Neural cell (in vitro differentiated cells): ENCODE results near the gene PLCB4. TPM values are rescaled to one million over a fixed set of nuclear protein-coding genes. Genes with fewer than 3 reads are reported as not detected.

Experiments
- H2AFZ ChIP-seq: fragments of 200-600, 300-800 bp; sonication (generic), shearing (Covaris generic); 2 replicates; pipeline ENCODE4 v1.6.0; 2014; ENCODE audit warnings: low read depth, mild to moderate bottlenecking, antibody characterized with exemption, low read length, moderate library complexity
- H3F3A ChIP-seq: fragments of 200-600 bp; shearing (Covaris generic); 2 replicates; pipeline ENCODE4 v1.6.1; 2016; ENCODE audit warnings: mild to moderate bottlenecking, moderate library complexity, mixed read lengths, antibody characterized with exemption, low read length; ENCODE audit not compliant: insufficient read depth, poor library complexity, severe bottlenecking
- H3K27ac ChIP-seq: fragments of 200-600, 300-800 bp; sonication (generic), shearing (Covaris generic); 2 replicates; pipeline ENCODE4 v1.5.1; 2014; ENCODE audit warnings: mild to moderate bottlenecking, low read length, moderate library complexity
- H3K27me3 ChIP-seq: fragments of 300-800, 200-600 bp; sonication (generic), shearing (Covaris generic); 2 replicates; pipeline ENCODE4 v1.6.0; 2014; ENCODE audit warnings: mild to moderate bottlenecking, low read depth, low read length, moderate library complexity; ENCODE audit not compliant: insufficient read depth
- H3K36me3 ChIP-seq: fragments of 300-800, 200-600 bp; sonication (generic), shearing (Covaris generic); 2 replicates; pipeline ENCODE4 v1.5.1; 2014; ENCODE audit warnings: mild to moderate bottlenecking, antibody characterized with exemption, low read length, moderate library complexity; ENCODE audit not compliant: insufficient read depth
- H3K4me2 ChIP-seq: fragments of 300-800, 200-600 bp; sonication (generic), shearing (Covaris generic); 2 replicates; pipeline ENCODE4 v1.6.0; 2014; ENCODE audit warnings: mild to moderate bottlenecking, low read length
- H3K4me3 ChIP-seq: fragments of 300-800, 200-600 bp; sonication (generic), shearing (Covaris generic); 2 replicates; pipeline ENCODE4 v1.5.1; 2014; ENCODE audit warnings: mild to moderate bottlenecking, low read length, moderate library complexity
- H3K79me2 ChIP-seq: fragments of 200-600 bp; shearing (Covaris generic); replicated peaks from 2 replicates; pipeline ENCODE4 v1.6.0; 2014; ENCODE audit warnings: mild to moderate bottlenecking, low read length, moderate library complexity; ENCODE audit not compliant: insufficient read depth
- H3K9ac ChIP-seq: fragments of 300-800, 200-600 bp; sonication (generic), shearing (Covaris generic); 2 replicates; pipeline ENCODE4 v1.6.1; 2016; ENCODE audit warnings: mild to moderate bottlenecking, low read length, mixed read lengths
- H3K9me2 ChIP-seq: fragments of 200-600 bp; shearing (Covaris generic); 2 replicates; pipeline ENCODE4 v1.6.1; 2016; ENCODE audit warnings: mild to moderate bottlenecking, low read length, mixed read lengths; ENCODE audit not compliant: insufficient read depth
- H3K9me3 ChIP-seq: fragments of 200-600, 300-800 bp; sonication (generic), shearing (Covaris generic); 2 replicates; pipeline ENCODE4 v1.6.1; 2016; ENCODE audit warnings: mild to moderate bottlenecking, mixed run types, low read length, moderate library complexity, mixed read lengths
- H4K20me1 ChIP-seq: fragments of 200-600 bp; shearing (Covaris generic); 2 replicates; pipeline ENCODE4 v1.6.1; 2016; ENCODE audit warnings: mild to moderate bottlenecking, mixed run types; ENCODE audit not compliant: insufficient read depth
- EP300 ChIP-seq: fragments of 450-650 bp; conservative IDR thresholded peaks from 2 replicates; pipeline ENCODE4 v1.6.1; 2014; ENCODE audit warnings: antibody characterized with exemption, mild to moderate bottlenecking, moderate library complexity; ENCODE audit not compliant: poor library complexity, severe bottlenecking
- EZH2 ChIP-seq: fragments of 200-600, 300-800 bp; shearing (Covaris generic), sonication (generic); IDR thresholded peaks from 2 replicates; pipeline ENCODE4 v1.6.1; 2014; ENCODE audit warnings: antibody characterized with exemption, low read length, borderline replicate concordance, mild to moderate bottlenecking; ENCODE audit not compliant: insufficient read depth, poor library complexity, severe bottlenecking
- MXI1 ChIP-seq: fragments of 450-650 bp; conservative IDR thresholded peaks from 2 replicates; pipeline ENCODE4 v1.6.1; 2014; ENCODE audit warnings: antibody characterized with exemption, mild to moderate bottlenecking; ENCODE audit not compliant: poor library complexity, severe bottlenecking
- POLR2AphosphoS5 ChIP-seq: IDR thresholded peaks from 2 replicates; pipeline ENCODE4 v1.6.1; 2012
- RAD21 ChIP-seq: fragments of 450-650 bp; conservative IDR thresholded peaks from 2 replicates; pipeline ENCODE4 v1.6.1; 2014; ENCODE audit warnings: antibody characterized with exemption, mild to moderate bottlenecking, moderate library complexity
- SMC3 ChIP-seq: fragments of 450-650 bp; conservative IDR thresholded peaks from 2 replicates; pipeline ENCODE4 v1.6.1; 2014; ENCODE audit warnings: antibody characterized with exemption, mild to moderate bottlenecking, moderate library complexity; ENCODE audit not compliant: poor library complexity
- TAF1 ChIP-seq: IDR thresholded peaks from 2 replicates; pipeline ENCODE4 v1.6.1; 2012; ENCODE audit warnings: low read depth
- polyA plus RNA-seq: library from polyadenylated mRNA; depleted of rRNA; stranded (reverse); fragments of >200 nt; gene quantifications from 2 replicates; pipeline ENCODE4 v1.2.3, GENCODE V29; 2014
- TF ChIP-seq, protein P1 (sequence below): fragments of 450-650 bp; IDR thresholded peaks from 2 replicates; pipeline ENCODE4 v1.5.1; 2014; ENCODE audit warnings: antibody characterized with exemption, mild to moderate bottlenecking, moderate library complexity; ENCODE audit not compliant: poor library complexity, severe bottlenecking
- TF ChIP-seq, protein P2 (sequence below): IDR thresholded peaks from 2 replicates; pipeline ENCODE4 v1.6.1; 2012; ENCODE audit warnings: borderline replicate concordance

The PLCB4 gene
- polyA plus RNA-seq, 1 donor from 2014 or later, result 13.1 TPM

DNA sequence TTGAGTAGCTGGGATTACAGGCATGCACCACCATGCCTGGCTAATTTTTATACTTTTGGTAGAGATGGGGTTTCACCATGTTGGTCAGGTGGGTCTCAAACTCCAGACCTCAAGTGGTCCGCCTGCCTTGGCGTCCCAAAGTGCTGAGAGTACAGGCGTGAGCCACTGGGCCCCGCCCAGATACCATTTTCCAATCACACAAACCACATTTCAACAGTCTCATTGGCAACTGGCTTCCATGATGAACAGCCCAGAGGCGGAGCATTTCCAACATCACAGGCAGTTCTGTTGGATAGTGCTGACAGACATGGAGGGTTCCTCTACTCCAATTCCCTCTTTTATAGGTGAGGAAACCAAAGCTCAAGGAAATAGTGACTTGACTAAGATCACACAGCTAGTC lies 43.9 kb upstream of the PLCB4 start:
- Histone ChIP-seq H2AFZ (no peak overlapping the region), H3K79me2 (no peaks in the 10 kb centered on the region)
- TF ChIP-seq EZH2, result no peak
- TF ChIP-seq POLR2AphosphoS5, result no peak
- TF ChIP-seq SMC3, result no peak
- TF ChIP-seq, protein P1, sequence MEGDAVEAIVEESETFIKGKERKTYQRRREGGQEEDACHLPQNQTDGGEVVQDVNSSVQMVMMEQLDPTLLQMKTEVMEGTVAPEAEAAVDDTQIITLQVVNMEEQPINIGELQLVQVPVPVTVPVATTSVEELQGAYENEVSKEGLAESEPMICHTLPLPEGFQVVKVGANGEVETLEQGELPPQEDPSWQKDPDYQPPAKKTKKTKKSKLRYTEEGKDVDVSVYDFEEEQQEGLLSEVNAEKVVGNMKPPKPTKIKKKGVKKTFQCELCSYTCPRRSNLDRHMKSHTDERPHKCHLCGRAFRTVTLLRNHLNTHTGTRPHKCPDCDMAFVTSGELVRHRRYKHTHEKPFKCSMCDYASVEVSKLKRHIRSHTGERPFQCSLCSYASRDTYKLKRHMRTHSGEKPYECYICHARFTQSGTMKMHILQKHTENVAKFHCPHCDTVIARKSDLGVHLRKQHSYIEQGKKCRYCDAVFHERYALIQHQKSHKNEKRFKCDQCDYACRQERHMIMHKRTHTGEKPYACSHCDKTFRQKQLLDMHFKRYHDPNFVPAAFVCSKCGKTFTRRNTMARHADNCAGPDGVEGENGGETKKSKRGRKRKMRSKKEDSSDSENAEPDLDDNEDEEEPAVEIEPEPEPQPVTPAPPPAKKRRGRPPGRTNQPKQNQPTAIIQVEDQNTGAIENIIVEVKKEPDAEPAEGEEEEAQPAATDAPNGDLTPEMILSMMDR, result no peak
- TF ChIP-seq, protein P2, sequence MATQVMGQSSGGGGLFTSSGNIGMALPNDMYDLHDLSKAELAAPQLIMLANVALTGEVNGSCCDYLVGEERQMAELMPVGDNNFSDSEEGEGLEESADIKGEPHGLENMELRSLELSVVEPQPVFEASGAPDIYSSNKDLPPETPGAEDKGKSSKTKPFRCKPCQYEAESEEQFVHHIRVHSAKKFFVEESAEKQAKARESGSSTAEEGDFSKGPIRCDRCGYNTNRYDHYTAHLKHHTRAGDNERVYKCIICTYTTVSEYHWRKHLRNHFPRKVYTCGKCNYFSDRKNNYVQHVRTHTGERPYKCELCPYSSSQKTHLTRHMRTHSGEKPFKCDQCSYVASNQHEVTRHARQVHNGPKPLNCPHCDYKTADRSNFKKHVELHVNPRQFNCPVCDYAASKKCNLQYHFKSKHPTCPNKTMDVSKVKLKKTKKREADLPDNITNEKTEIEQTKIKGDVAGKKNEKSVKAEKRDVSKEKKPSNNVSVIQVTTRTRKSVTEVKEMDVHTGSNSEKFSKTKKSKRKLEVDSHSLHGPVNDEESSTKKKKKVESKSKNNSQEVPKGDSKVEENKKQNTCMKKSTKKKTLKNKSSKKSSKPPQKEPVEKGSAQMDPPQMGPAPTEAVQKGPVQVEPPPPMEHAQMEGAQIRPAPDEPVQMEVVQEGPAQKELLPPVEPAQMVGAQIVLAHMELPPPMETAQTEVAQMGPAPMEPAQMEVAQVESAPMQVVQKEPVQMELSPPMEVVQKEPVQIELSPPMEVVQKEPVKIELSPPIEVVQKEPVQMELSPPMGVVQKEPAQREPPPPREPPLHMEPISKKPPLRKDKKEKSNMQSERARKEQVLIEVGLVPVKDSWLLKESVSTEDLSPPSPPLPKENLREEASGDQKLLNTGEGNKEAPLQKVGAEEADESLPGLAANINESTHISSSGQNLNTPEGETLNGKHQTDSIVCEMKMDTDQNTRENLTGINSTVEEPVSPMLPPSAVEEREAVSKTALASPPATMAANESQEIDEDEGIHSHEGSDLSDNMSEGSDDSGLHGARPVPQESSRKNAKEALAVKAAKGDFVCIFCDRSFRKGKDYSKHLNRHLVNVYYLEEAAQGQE, result no peak
- TF ChIP-seq MXI1, result no peak
- TF ChIP-seq RAD21, result no peak

DNA sequence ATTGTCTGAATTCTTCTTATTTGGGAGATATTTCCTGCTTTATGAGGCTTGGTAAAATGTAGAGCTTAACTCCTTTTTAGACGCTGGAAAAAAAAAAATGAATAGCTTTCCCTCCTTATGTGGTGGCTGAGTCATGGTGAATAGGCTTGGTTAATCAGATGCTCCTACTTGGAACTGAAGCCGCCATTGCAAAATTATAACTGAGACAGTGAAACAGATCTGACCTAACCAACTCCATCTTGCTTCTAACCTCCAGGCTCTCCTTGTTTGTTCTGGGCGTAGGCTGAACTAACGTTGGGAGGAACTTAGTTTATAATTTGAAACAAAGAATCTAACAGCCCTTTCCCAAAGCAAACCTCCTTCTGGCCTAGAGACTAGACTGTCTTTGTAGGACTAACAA lies 43.2 kb upstream of the PLCB4 start:
- Histone ChIP-seq H2AFZ (no peak overlapping the region), H3K27ac (no peak overlapping the region), H3K4me2 (no peak overlapping the region)

More for the DNA sequence above, 43.9 kb upstream of the PLCB4 start:
- no peak overlapping the region for H3K4me2 ChIP-seq
- H3K9me2 ChIP-seq, result no peaks in the 10 kb centered on the region
- no peak overlapping the region for H3K9ac ChIP-seq
- H4K20me1 ChIP-seq, result no peaks in the 10 kb centered on the region
- no peaks in the 10 kb centered on the region for H3K27me3 ChIP-seq
- no peaks in the 10 kb centered on the region for H3K9me3 ChIP-seq
- H3K27ac ChIP-seq, result no peak overlapping the region
- no peaks in the 10 kb centered on the region for H3F3A ChIP-seq
- no peak overlapping the region for H3K4me3 ChIP-seq
- no peaks in the 10 kb centered on the region for H3K36me3 ChIP-seq

More for the DNA sequence above, 43.2 kb upstream of the PLCB4 start:
- H3K9me3 ChIP-seq, result no peaks in the 10 kb centered on the region
- no peaks in the 10 kb centered on the region for H3F3A ChIP-seq
- no peak overlapping the region for H3K9ac ChIP-seq
- no peaks in the 10 kb centered on the region for H4K20me1 ChIP-seq
- no peaks in the 10 kb centered on the region for H3K36me3 ChIP-seq
- TF ChIP-seq RAD21, result no peak
- no peak for TF ChIP-seq SMC3
- TF ChIP-seq POLR2AphosphoS5, result no peak
- TF ChIP-seq EP300, result no peak
- TF ChIP-seq, protein P1, result no peak
- no peak for TF ChIP-seq EZH2
- TF ChIP-seq TAF1, result no peak
- TF ChIP-seq, protein P2, result no peak
- TF ChIP-seq MXI1, result no peak
- H3K4me3 ChIP-seq, result no peak overlapping the region
- no peaks in the 10 kb centered on the region for H3K79me2 ChIP-seq
- H3K9me2 ChIP-seq, result no peaks in the 10 kb centered on the region
- H3K27me3 ChIP-seq, result no peaks in the 10 kb centered on the region
